ENCODE results near the gene ZER1. TPM values are rescaled to one million over a fixed set of nuclear protein-coding genes. Genes with fewer than 3 reads are reported as not detected.

Gene ZER1
- total RNA-seq, 2 donors from 2014 or later: 16.0 to 28.5 TPM

DNA sequence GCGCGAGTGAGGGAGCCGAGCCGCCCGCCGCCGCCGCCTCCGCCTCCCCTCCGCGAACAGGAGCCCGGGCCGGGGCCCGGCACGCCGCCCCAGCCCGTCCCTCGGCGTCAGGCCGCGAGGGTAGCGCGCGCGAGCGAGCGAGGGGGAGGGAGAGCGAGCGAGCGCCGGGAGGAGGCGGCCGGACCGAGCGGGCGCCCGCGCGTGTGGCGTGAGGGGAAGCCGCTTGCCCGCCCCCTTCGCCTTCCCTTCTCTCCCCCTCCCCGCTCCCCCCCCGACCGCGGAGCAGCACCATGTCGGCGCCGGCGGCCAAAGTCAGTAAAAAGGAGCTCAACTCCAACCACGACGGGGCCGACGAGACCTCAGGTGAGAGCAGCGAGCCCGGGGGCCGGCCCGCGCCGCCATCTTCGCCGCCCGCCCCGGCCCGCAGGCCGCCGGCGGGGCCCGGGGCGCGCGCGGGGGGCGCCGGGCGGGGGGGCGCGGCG, 82.4 kb downstream of the ZER1 start:
- H3K4me1 Mint-ChIP-seq: peaks cover 37% of the 10 kb centered on the region
- no peak overlapping the region for H3K27ac Mint-ChIP-seq
- H3K9me3 Mint-ChIP-seq: no peaks in the 10 kb centered on the region
- no peak overlapping the region for H3K4me3 Mint-ChIP-seq
- H3K36me3 Mint-ChIP-seq (ENCODE audit: low read depth): peaks cover 54% of the 10 kb centered on the region
- H3K27me3 Mint-ChIP-seq: no peaks in the 10 kb centered on the region
- peak; percentile 0 for ATAC-seq (replicated peaks)

DNA sequence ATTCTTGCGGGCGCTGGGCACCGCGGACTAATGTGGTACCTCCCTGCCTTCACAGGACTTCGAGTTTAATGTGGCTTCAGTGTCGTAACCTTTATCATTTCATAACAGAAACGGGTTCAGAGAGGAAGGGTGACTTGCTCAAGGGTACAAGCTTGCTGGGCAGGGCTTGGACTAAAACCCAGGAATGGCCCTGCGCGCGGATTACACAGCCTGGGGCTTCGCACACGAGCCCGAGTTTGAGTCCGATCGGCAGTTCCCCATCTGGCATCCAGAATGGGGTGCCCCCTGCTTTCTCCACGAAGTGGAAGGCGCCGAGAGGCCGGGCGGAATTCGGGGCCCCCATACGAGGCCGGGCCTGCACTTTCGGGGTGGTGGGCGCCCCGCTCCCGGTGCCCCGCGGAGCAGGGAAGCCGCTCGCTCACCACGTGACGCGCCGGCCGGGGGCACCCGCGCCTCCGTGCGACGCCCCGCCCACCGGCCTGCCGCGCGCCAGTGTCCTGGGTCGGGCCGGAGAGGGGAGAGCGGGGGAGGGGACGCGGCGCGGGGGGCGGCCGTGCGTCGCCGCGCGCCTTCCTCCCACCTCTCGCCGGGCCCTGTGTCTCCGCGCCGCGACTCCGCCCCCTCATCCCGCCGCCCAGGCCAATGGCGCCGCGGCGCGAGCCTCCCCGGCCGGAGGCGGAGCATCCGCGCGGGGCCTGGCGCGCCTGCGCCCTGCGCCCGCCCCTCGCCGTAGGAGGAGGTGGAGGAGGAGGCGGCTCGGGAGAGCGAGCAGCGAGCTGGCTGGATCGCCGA, 83.0 kb downstream of the ZER1 start, which contains the start of gene SET:
Gene SET (plus strand): TSS at position 722 of the 792 bp plus-strand sequence. CDS start 361 bp downstream, outside the sequence.
- peaks cover 52% of the 10 kb centered on the region for H3K36me3 Mint-ChIP-seq (ENCODE audit: low read depth)
- no peaks in the 10 kb centered on the region for H3K9me3 Mint-ChIP-seq
- H3K27me3 Mint-ChIP-seq: no peaks in the 10 kb centered on the region
- peak within 1 kb of the TSS; percentile 97 for H3K4me3 Mint-ChIP-seq
- H3K4me1 Mint-ChIP-seq: peaks cover 34% of the 10 kb centered on the region
- ATAC-seq (replicated peaks): peak; percentile 73
- peak within 1 kb of the TSS; percentile 87 for H3K27ac Mint-ChIP-seq

GRCh38 chr9:128687453-128687852, 84.3 kb downstream of the ZER1 start:
- H3K4me3 Mint-ChIP-seq: peak overlapping the region; percentile 97
- no peaks in the 10 kb centered on the region for H3K27me3 Mint-ChIP-seq
- no peak overlapping the region for H3K27ac Mint-ChIP-seq
- H3K4me1 Mint-ChIP-seq: peaks cover 32% of the 10 kb centered on the region
- no peak for ATAC-seq (replicated peaks)
- H3K36me3 Mint-ChIP-seq (ENCODE audit: low read depth): peaks cover 47% of the 10 kb centered on the region
- H3K9me3 Mint-ChIP-seq: no peaks in the 10 kb centered on the region

DNA sequence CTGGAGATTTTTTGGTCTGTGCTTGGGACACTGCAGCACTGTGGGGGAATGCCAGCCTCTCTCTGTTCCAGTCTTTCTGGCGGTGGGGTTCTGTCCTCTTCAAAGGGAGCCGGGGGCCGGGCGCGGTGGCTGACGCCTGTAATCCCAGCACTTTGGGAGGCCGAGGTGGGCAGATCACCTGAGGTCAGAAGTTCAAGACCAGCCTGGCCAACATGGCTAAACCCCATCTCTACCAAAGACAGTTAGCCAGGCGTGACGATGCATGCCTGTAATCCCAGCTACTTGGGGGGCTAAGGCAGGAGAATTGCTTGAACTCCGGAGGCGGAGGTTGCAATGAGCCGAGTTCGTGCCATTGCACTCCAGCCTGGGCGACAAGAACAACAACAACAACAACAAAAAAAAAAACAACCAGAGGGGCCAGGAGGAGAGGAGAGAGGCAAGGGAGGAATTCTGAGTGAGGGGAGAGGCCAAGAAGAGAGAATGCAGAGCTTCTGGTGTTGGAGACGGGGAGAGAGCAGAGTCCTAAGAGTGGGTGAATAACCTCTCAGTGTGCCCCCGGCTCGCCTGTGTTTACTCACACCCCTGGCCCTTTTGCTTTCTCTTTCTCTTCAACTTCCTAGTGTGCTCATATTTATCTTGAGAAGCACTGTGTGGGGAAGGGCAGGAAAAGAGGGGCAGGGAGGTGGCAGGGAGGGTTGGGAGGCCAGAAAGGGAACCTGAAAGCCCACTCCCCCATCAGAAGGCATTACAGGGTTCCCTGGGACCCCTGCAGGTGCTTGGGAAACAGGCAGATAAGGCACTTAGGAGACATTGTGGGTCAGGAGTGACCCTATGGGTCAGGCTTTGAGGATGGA, 85.9 kb downstream of the ZER1 start:
- ATAC-seq (replicated peaks): no peak
- H3K4me1 Mint-ChIP-seq: peaks cover 26% of the 10 kb centered on the region
- peak overlapping the region; percentile 97 for H3K27ac Mint-ChIP-seq
- no peaks in the 10 kb centered on the region for H3K27me3 Mint-ChIP-seq
- peaks cover 31% of the 10 kb centered on the region for H3K36me3 Mint-ChIP-seq (ENCODE audit: low read depth)
- peak overlapping the region; percentile 97 for H3K4me3 Mint-ChIP-seq
- no peaks in the 10 kb centered on the region for H3K9me3 Mint-ChIP-seq

- peak overlapping the region; percentile 97 for H3K4me3 Mint-ChIP-seq
- ATAC-seq (replicated peaks): peak; percentile 67
- H3K27ac Mint-ChIP-seq: peak overlapping the region; percentile 97
- H3K36me3 Mint-ChIP-seq (ENCODE audit: low read depth): peaks cover 23% of the 10 kb centered on the region
- no peaks in the 10 kb centered on the region for H3K27me3 Mint-ChIP-seq
- no peaks in the 10 kb centered on the region for H3K9me3 Mint-ChIP-seq
- peaks cover 26% of the 10 kb centered on the region for H3K4me1 Mint-ChIP-seq
Measured at GRCh38 chr9:128684325-128685199, 87.2 kb downstream of the ZER1 start.

DNA sequence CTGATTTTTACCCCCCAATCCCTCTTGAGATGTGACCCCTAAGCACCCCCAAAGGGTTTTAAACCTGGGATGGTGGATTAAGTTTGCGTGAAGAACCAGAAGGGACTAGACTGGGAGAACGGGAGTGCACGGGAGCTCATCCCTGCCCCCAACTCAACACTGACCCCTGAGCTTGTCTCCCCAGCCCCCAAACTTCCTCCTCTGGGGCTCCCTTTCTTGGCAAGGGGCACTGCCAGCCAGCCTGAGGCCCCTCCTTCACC, 87.7 kb downstream of the ZER1 start:
- Mint-ChIP-seq H3K4me3 (peak overlapping the region; percentile 97), H3K27ac (peak overlapping the region; percentile 97), H3K27me3 (no peaks in the 10 kb centered on the region), H3K9me3 (no peaks in the 10 kb centered on the region), H3K4me1 (peaks cover 26% of the 10 kb centered on the region), H3K36me3 (ENCODE audit: low read depth) (peaks cover 23% of the 10 kb centered on the region)
- ATAC-seq (replicated peaks): no peak

DNA sequence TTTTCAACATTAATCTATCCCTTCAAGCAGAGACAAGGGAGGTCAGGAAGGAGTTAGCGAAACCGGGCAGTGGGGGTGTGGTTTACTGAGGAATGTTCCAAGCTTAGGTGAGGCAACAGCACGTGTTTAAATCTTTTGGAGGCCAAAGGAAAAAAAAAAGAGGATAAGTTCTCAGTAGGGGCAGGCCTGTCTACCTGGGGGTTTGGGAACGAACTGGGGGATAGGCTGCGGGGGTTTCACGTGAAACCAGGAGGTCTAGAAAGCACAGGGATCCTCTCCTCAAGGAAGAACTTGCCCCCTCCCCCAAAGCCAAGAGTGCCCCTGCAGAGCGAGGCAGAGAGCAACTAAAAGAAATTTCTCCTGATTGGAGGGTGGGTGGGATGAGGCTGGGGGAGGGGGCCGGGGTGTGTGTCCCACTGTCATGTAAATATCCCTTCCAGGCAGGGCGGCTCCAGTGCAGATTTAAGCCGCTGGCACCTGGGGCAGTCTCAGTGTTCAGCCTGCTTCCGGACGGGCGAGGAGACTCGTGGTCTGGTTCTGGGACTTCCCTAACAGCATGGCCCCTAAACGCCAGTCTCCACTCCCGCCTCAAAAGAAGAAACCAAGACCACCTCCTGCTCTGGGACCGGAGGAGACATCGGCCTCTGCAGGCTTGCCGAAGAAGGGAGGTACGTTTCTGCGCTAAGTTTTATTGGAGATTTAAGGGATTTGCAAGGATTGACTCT, 88.2 kb downstream of the ZER1 start:
- Mint-ChIP-seq H3K4me3 (peak overlapping the region; percentile 97), H3K27ac (peak overlapping the region; percentile 97), H3K9me3 (no peaks in the 10 kb centered on the region), H3K4me1 (peaks cover 26% of the 10 kb centered on the region), H3K27me3 (no peaks in the 10 kb centered on the region), H3K36me3 (ENCODE audit: low read depth) (peaks cover 22% of the 10 kb centered on the region)
- peak; percentile 25 for ATAC-seq (replicated peaks)

Other genes starting within 250 kb of the ZER1 start
- gene SPTAN1, start 219.3 kb downstream of the ZER1 start, total RNA-seq: 100 to 1,000 TPM; 294 to 337 TPM
- 10 to 100 TPM; 29.4 to 39.8 TPM for gene DYNC2I2, start 115.1 kb downstream of the ZER1 start, total RNA-seq
- gene SET, start 82.7 kb downstream of the ZER1 start, total RNA-seq: 100 to 1,000 TPM; 301 to 598 TPM
- gene PKN3, start 69.4 kb downstream of the ZER1 start, total RNA-seq: 1 to 10 TPM; 4.1 to 9.1 TPM
- 10 to 100 TPM; 44.8 to 60.9 TPM for gene ZDHHC12, start 47.8 kb downstream of the ZER1 start, total RNA-seq
- 10 to 100 TPM; 18.7 to 24.2 TPM for gene TBC1D13, start 15.3 kb upstream of the ZER1 start, total RNA-seq
- gene ENDOG, start 46.6 kb upstream of the ZER1 start, total RNA-seq: 10 to 100 TPM in 1 of 2 donors, 1 to 10 TPM in 1; 6.3 to 15.6 TPM
- gene SPOUT1, start 57.9 kb upstream of the ZER1 start, total RNA-seq: 10 to 100 TPM; 51.4 to 80.8 TPM
- 10 to 100 TPM; 20.1 to 29.6 TPM for gene KYAT1, start 110.0 kb upstream of the ZER1 start, total RNA-seq
- gene LRRC8A, start 110.2 kb upstream of the ZER1 start, total RNA-seq: 10 to 100 TPM; 19.3 to 24.5 TPM
- gene PHYHD1, start 149.1 kb upstream of the ZER1 start, total RNA-seq: under 1 TPM in 1 of 2 donors, not detected in 1; 0.77 TPM
- gene DOLK, start 175.7 kb upstream of the ZER1 start, total RNA-seq: 1 to 10 TPM; 5.3 to 8.5 TPM
- gene NUP188, start 175.8 kb upstream of the ZER1 start, total RNA-seq: 100 to 1,000 TPM; 110 to 115 TPM